Liver (tissue), 9 donors: ENCODE data around the gene VWA5B1. TPM values are rescaled to one million over a fixed set of nuclear protein-coding genes. Genes with fewer than 3 reads are reported as not detected.

Experiments used
- DNase-seq: peaks from one replicate; pipeline ENCODE4 v3.0.0-alpha.2; 2017; ENCODE audit warnings: low spot score
- H3K27ac ChIP-seq, 2 donors: one replicate each; pipeline ENCODE4 v1.7.0; 2013; ENCODE audit warnings: inconsistent platforms in 2 of 2, low read length in 2 of 2, control low read depth in 1 of 2, low read depth in 1 of 2, mild to moderate bottlenecking in 1 of 2
- H3K27me3 ChIP-seq, 4 donors: one replicate each; pipeline versions ENCODE4 v1.6.1 to v1.7.0; 2013; ENCODE audit warnings: low read length in 3 of 4, inconsistent platforms in 1 of 4, mild to moderate bottlenecking in 1 of 4, moderate library complexity in 1 of 4; ENCODE audit not compliant: control insufficient read depth in 4 of 4, insufficient read depth in 4 of 4
- H3K36me3 ChIP-seq, 4 donors: one replicate each; pipeline versions ENCODE4 v1.6.1 to v1.7.0; 2013; ENCODE audit warnings: low read length in 3 of 4, mild to moderate bottlenecking in 3 of 4, low read depth in 1 of 4, moderate library complexity in 1 of 4; ENCODE audit not compliant: control insufficient read depth in 4 of 4, insufficient read depth in 3 of 4
- H3K4me1 ChIP-seq, 4 donors: one replicate each; pipeline versions ENCODE4 v1.6.1 to v1.7.0; 2013; ENCODE audit warnings: low read length in 3 of 4, mild to moderate bottlenecking in 3 of 4, moderate library complexity in 1 of 4; ENCODE audit not compliant: control insufficient read depth in 4 of 4, insufficient read depth in 4 of 4
- H3K4me3 ChIP-seq, 3 donors: one replicate each; pipeline versions ENCODE4 v1.6.1 to v1.7.0; 2013; ENCODE audit warnings: low read length in 3 of 3, control low read depth in 1 of 3, low read depth in 1 of 3, mild to moderate bottlenecking in 1 of 3
- H3K9ac ChIP-seq, 2 donors: one replicate each; pipeline ENCODE4 v1.7.0; 2013; ENCODE audit warnings: low read length in 2 of 2, mild to moderate bottlenecking in 2 of 2, moderate library complexity in 2 of 2, control low read depth in 1 of 2, low read depth in 1 of 2
- H3K9me3 ChIP-seq, 4 donors: one replicate each; pipeline versions ENCODE4 v1.6.1 to v1.7.0; 2013; ENCODE audit warnings: low read length in 3 of 4; ENCODE audit not compliant: control insufficient read depth in 4 of 4
- EGR1 ChIP-seq, 2 donors: IDR thresholded peaks; 2 replicates each; pipeline ENCODE4 v1.6.1; 2016 to 2018; ENCODE audit warnings: antibody characterized with exemption in 2 of 2, low read depth in 2 of 2
- FOXA1 ChIP-seq: IDR thresholded peaks from 2 replicates; pipeline ENCODE4 v1.6.1; 2016; ENCODE audit warnings: antibody characterized with exemption
- FOXA2 ChIP-seq: IDR thresholded peaks from 2 replicates; pipeline ENCODE4 v1.6.1; 2016; ENCODE audit warnings: antibody characterized with exemption
- GABPA ChIP-seq, 2 donors: IDR thresholded peaks in 1 of 2; conservative IDR thresholded peaks in 1 of 2; 2 replicates each; pipeline ENCODE4 v1.6.1; 2016; ENCODE audit warnings: antibody characterized with exemption in 2 of 2, mild to moderate bottlenecking in 1 of 2, moderate library complexity in 1 of 2
- HNF4A ChIP-seq, 2 donors: conservative IDR thresholded peaks; 2 replicates each; pipeline ENCODE4 v1.6.1; 2016; ENCODE audit warnings: antibody characterized with exemption in 2 of 2, mild to moderate bottlenecking in 2 of 2
- HNF4G ChIP-seq: IDR thresholded peaks from 2 replicates; pipeline ENCODE4 v1.6.1; 2016; ENCODE audit warnings: antibody characterized with exemption
- JUND ChIP-seq, 2 donors: IDR thresholded peaks; 2 replicates each; pipeline ENCODE4 v1.6.1; 2016; ENCODE audit warnings: antibody characterized with exemption in 2 of 2
- NR2F2 ChIP-seq: IDR thresholded peaks from 2 replicates; pipeline ENCODE4 v1.6.1; 2016; ENCODE audit warnings: antibody characterized with exemption
- RAD21 ChIP-seq, 2 donors: IDR thresholded peaks; 2 replicates each; pipeline ENCODE4 v1.6.1; 2016; ENCODE audit warnings: antibody characterized with exemption in 2 of 2, mild to moderate bottlenecking in 2 of 2
- RXRA ChIP-seq, 2 donors: IDR thresholded peaks; 2 replicates each; pipeline ENCODE4 v1.6.1; 2017 to 2018; ENCODE audit warnings: antibody characterized with exemption in 2 of 2, mild to moderate bottlenecking in 1 of 2
- SP1 ChIP-seq: IDR thresholded peaks from 2 replicates; pipeline ENCODE4 v1.6.1; 2018; ENCODE audit warnings: antibody characterized with exemption, mild to moderate bottlenecking
- TAF1 ChIP-seq: conservative IDR thresholded peaks from 2 replicates; pipeline ENCODE4 v1.6.1; 2016; ENCODE audit warnings: antibody characterized with exemption, mild to moderate bottlenecking
- YY1 ChIP-seq: IDR thresholded peaks from 2 replicates; pipeline ENCODE4 v1.6.1; 2016; ENCODE audit warnings: antibody characterized with exemption, mild to moderate bottlenecking
- WGBS: extraction: QIAGEN DNeasy Blood & Tissue Kit; methylation state at CpG from one replicate; pipeline ENCODE4 v1.1.7; 2013; 5-methylcytosine and 5-hydroxymethylcytosine counted together
- polyA plus RNA-seq, 2 donors: library from polyadenylated mRNA; stranded (reverse) in 1 of 2; unstranded in 1 of 2; fragments of 200-250 nt in 1 of 2; fragments of >200 nt in 1 of 2; fragmentation: Nextera tagmentation in 1 of 2; extraction: Ambion mirVana in 1 of 2; gene quantifications; one replicate each; pipeline versions ENCODE4 v1.2.1 to v1.2.3, GENCODE V29; 2013 to 2015
- total RNA-seq, 2 donors: library from RNA; depleted of rRNA; stranded (reverse); fragments of >200 nt; gene quantifications; one replicate each; pipeline ENCODE4 v1.2.3, GENCODE V29; 2014
- TF ChIP-seq, protein P1 (sequence below): fragments of 150-350 bp; IDR thresholded peaks from 2 replicates; pipeline ENCODE4 v1.5.1; 2017; ENCODE audit warnings: improper control_type of control experiment, low read depth, low read length; ENCODE audit not compliant: missing input control
- TF ChIP-seq, protein P2 (sequence below): IDR thresholded peaks from 2 replicates; pipeline ENCODE4 v1.6.1; 2016; ENCODE audit warnings: antibody characterized with exemption
- TF ChIP-seq, protein P3 (sequence below): IDR thresholded peaks from 2 replicates; pipeline ENCODE4 v1.6.1; 2016; ENCODE audit warnings: antibody characterized with exemption
- TF ChIP-seq, protein P4 (sequence below): IDR thresholded peaks from 2 replicates; pipeline ENCODE4 v1.6.1; 2016; ENCODE audit warnings: antibody characterized with exemption, mild to moderate bottlenecking
- TF ChIP-seq, protein P5 (sequence below): IDR thresholded peaks from 2 replicates; pipeline ENCODE4 v1.6.1; 2016; ENCODE audit warnings: antibody characterized with exemption
- donor health status: healthy.
- donor health status: healthy.
- donor health status: healthy.
- donor health status: healthy.
- donor health status: healthy.

Gene VWA5B1
- total and polyA plus RNA-seq, 4 donors: not detected

DNA sequence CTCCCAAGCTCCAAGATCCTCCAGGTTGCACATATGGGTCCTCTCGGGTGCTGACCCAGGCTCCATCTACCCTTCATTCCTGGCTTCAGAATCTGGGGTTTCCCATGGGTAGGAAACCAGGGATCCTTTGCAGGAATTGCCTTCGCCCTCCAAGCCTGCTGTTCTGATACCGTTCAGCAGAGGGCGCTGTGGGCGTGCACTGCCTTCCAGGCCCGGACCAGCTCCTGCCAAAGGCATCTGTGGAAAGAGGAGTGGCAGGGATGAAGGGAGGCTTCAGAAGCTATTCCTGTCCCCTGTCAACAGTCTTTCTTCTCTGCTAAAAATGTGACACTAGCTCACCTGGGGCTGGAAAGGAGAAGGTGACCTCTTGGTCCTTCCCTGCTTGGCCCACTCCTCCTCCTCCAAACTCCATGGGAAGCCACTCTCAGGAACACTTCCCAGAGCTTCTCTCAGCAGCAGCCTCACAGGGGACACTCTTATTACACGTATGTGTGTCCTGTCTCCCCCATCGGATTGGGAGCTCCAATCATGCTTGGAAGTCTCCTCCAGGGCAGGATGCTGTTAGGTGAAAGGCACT is 71.2 kb downstream of the VWA5B1 start:
- Histone ChIP-seq H3K27me3 (peaks cover 2 to 13% (median 4%) of the 10 kb centered on the region in 4 donors), H3K27ac (no peak overlapping the region), H3K4me1 (peaks cover 9 to 18% (median 14%) of the 10 kb centered on the region in 4 donors), H3K4me3 (no peak overlapping the region), H3K36me3 (no peaks in the 10 kb centered on the region), H3K9ac (no peak overlapping the region), H3K9me3 (no peaks in the 10 kb centered on the region)
- TF ChIP-seq, protein P1, sequence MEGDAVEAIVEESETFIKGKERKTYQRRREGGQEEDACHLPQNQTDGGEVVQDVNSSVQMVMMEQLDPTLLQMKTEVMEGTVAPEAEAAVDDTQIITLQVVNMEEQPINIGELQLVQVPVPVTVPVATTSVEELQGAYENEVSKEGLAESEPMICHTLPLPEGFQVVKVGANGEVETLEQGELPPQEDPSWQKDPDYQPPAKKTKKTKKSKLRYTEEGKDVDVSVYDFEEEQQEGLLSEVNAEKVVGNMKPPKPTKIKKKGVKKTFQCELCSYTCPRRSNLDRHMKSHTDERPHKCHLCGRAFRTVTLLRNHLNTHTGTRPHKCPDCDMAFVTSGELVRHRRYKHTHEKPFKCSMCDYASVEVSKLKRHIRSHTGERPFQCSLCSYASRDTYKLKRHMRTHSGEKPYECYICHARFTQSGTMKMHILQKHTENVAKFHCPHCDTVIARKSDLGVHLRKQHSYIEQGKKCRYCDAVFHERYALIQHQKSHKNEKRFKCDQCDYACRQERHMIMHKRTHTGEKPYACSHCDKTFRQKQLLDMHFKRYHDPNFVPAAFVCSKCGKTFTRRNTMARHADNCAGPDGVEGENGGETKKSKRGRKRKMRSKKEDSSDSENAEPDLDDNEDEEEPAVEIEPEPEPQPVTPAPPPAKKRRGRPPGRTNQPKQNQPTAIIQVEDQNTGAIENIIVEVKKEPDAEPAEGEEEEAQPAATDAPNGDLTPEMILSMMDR: peak; percentile 59
- TF ChIP-seq FOXA2 (no peak), RAD21 (IDR thresholded peaks at IDR 0.05) (peak; percentile 59 to 74), RXRA (IDR thresholded peaks at IDR 0.05) (no peak)
- WGBS: 20% methylated on average over 8 of the region's 8 CpGs
- DNase-seq: peak; percentile 59

DNA sequence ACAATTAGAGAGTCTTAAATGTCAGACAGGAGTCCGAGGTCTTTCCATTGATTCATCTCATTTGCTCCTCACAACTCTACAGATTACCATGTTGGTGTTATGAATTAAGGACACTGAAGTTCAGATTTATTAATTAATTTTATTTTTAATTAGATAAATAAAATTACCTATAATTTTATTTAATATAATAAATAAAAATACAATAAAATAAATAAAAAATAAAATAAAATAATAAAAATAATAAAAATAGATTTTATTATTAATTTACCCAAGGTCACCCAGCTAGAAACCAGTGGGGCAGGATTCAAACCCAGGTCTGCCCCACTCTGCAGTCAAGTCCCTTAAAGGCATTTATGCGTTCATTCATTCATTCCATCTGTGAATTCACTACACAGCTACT is 72.2 kb downstream of the VWA5B1 start:
- 97% methylated on average over 2 of the region's 2 CpGs for WGBS
- no peak overlapping the region for H3K27ac ChIP-seq

More for the DNA sequence above, 72.2 kb downstream of the VWA5B1 start:
- TF ChIP-seq, protein P2, sequence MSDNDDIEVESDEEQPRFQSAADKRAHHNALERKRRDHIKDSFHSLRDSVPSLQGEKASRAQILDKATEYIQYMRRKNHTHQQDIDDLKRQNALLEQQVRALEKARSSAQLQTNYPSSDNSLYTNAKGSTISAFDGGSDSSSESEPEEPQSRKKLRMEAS: no peak
- no peak for TF ChIP-seq JUND (IDR thresholded peaks at IDR 0.05)
- no peak for TF ChIP-seq EGR1 (IDR thresholded peaks at IDR 0.05; ENCODE audit: low read depth in 2 of 2)
- TF ChIP-seq, protein P1: no peak
- TF ChIP-seq RXRA (IDR thresholded peaks at IDR 0.05): no peak
- TF ChIP-seq HNF4G: no peak
- no peak for TF ChIP-seq RAD21 (IDR thresholded peaks at IDR 0.05)
- TF ChIP-seq YY1: no peak
- no peak for TF ChIP-seq TAF1
- TF ChIP-seq, protein P3, sequence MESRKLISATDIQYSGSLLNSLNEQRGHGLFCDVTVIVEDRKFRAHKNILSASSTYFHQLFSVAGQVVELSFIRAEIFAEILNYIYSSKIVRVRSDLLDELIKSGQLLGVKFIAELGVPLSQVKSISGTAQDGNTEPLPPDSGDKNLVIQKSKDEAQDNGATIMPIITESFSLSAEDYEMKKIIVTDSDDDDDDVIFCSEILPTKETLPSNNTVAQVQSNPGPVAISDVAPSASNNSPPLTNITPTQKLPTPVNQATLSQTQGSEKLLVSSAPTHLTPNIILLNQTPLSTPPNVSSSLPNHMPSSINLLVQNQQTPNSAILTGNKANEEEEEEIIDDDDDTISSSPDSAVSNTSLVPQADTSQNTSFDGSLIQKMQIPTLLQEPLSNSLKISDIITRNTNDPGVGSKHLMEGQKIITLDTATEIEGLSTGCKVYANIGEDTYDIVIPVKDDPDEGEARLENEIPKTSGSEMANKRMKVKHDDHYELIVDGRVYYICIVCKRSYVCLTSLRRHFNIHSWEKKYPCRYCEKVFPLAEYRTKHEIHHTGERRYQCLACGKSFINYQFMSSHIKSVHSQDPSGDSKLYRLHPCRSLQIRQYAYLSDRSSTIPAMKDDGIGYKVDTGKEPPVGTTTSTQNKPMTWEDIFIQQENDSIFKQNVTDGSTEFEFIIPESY: no peak
- TF ChIP-seq FOXA2: no peak
- TF ChIP-seq HNF4A (conservative IDR thresholded peaks at IDR 0.05): no peak
- no peak for TF ChIP-seq GABPA (IDR thresholded peaks at IDR 0.05 in 1 of 2, conservative IDR thresholded peaks at IDR 0.05 in 1 of 2)
- no peak for TF ChIP-seq SP1
- TF ChIP-seq, protein P4, sequence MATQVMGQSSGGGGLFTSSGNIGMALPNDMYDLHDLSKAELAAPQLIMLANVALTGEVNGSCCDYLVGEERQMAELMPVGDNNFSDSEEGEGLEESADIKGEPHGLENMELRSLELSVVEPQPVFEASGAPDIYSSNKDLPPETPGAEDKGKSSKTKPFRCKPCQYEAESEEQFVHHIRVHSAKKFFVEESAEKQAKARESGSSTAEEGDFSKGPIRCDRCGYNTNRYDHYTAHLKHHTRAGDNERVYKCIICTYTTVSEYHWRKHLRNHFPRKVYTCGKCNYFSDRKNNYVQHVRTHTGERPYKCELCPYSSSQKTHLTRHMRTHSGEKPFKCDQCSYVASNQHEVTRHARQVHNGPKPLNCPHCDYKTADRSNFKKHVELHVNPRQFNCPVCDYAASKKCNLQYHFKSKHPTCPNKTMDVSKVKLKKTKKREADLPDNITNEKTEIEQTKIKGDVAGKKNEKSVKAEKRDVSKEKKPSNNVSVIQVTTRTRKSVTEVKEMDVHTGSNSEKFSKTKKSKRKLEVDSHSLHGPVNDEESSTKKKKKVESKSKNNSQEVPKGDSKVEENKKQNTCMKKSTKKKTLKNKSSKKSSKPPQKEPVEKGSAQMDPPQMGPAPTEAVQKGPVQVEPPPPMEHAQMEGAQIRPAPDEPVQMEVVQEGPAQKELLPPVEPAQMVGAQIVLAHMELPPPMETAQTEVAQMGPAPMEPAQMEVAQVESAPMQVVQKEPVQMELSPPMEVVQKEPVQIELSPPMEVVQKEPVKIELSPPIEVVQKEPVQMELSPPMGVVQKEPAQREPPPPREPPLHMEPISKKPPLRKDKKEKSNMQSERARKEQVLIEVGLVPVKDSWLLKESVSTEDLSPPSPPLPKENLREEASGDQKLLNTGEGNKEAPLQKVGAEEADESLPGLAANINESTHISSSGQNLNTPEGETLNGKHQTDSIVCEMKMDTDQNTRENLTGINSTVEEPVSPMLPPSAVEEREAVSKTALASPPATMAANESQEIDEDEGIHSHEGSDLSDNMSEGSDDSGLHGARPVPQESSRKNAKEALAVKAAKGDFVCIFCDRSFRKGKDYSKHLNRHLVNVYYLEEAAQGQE: no peak
- TF ChIP-seq NR2F2: no peak
- TF ChIP-seq FOXA1: no peak
- TF ChIP-seq, protein P5, sequence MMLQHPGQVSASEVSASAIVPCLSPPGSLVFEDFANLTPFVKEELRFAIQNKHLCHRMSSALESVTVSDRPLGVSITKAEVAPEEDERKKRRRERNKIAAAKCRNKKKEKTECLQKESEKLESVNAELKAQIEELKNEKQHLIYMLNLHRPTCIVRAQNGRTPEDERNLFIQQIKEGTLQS: no peak
- no peak overlapping the region for H3K4me3 ChIP-seq
- no peaks in the 10 kb centered on the region for H3K9me3 ChIP-seq
- H3K36me3 ChIP-seq: no peaks in the 10 kb centered on the region
- DNase-seq: no peak
- H3K27me3 ChIP-seq: peaks cover 2 to 13% (median 8%) of the 10 kb centered on the region in 4 donors
- peaks cover 9 to 22% (median 14%) of the 10 kb centered on the region in 4 donors for H3K4me1 ChIP-seq
- H3K9ac ChIP-seq: no peak overlapping the region
